Breast epithelium (tissue), 4 donors: ENCODE data around the gene STAG1. TPM values are rescaled to one million over a fixed set of nuclear protein-coding genes. Genes with fewer than 3 reads are reported as not detected.
"Not testable (repeated sequence)": the region's sequence is repeated elsewhere in the genome, so short reads cannot be mapped to it uniquely, and the experiment has no call there.

ENCODE experiments used
- DNase-seq, 2 donors: peaks; one replicate each; pipeline ENCODE4 v3.0.0-alpha.2; 2019; ENCODE audit warnings: low spot score in 2 of 2
- H3K27ac ChIP-seq, 2 donors: fragments of 200-600 bp; sonication (generic) in 1 of 2; one replicate each; pipeline ENCODE4 v1.5.1; 2016 to 2019; ENCODE audit warnings: mild to moderate bottlenecking in 1 of 2
- H3K27me3 ChIP-seq, 2 donors: fragments of 200-600 bp; sonication (generic) in 1 of 2; one replicate each; pipeline versions ENCODE4 v1.5.1 to v1.6.0; 2017 to 2019; ENCODE audit warnings: control low read depth in 1 of 2, mild to moderate bottlenecking in 1 of 2
- H3K36me3 ChIP-seq: fragments of 200-600 bp; one replicate; pipeline ENCODE4 v1.5.1; 2019
- H3K4me1 ChIP-seq, 2 donors: fragments of 200-600 bp; sonication (generic); one replicate each; pipeline ENCODE4 v1.5.1; 2016 to 2019; ENCODE audit warnings: control low read depth in 1 of 2
- H3K4me3 ChIP-seq, 3 donors: fragments of 200-600 bp; sonication (generic); 1 replicate in 2 of 3; 2 replicates in 1 of 3; pipeline ENCODE4 v1.5.1; 2016 to 2019; ENCODE audit warnings: mild to moderate bottlenecking in 3 of 3, moderate library complexity in 2 of 3
- H3K9me3 ChIP-seq, 2 donors: fragments of 200-600 bp; sonication (generic) in 1 of 2; one replicate each; pipeline ENCODE4 v1.5.1; 2016 to 2019; ENCODE audit warnings: control low read depth in 1 of 2
- CTCF ChIP-seq, 3 donors: fragments of 450-650 bp; IDR thresholded peaks; one replicate each; pipeline ENCODE4 v1.5.1; 2016 to 2017; ENCODE audit warnings: antibody characterized with exemption in 3 of 3, mild to moderate bottlenecking in 3 of 3, moderate library complexity in 3 of 3
- POLR2A ChIP-seq: fragments of 450-650 bp; IDR thresholded peaks from one replicate; pipeline ENCODE4 v1.6.1; 2016; ENCODE audit warnings: antibody characterized with exemption, mild to moderate bottlenecking, moderate library complexity
- POLR2AphosphoS5 ChIP-seq, 3 donors: sonication (generic); formaldehyde crosslinking; IDR thresholded peaks; one replicate each; pipeline ENCODE4 v1.6.1; 2017; ENCODE audit warnings: antibody characterized with exemption in 3 of 3
- intact Hi-C: fragments of 100-400 bp; cut with DNase I; formaldehyde crosslinking; loops from one replicate; pipeline ENCODE4 v1.15.1; 2023; ENCODE audit warnings: low total_unique reads
- total RNA-seq, 3 donors: library from RNA; depleted of rRNA; stranded (reverse); fragments of >200 nt; gene quantifications; one replicate each; pipeline ENCODE4 v1.1.0, GENCODE V29; 2016

Gene STAG1
- total RNA-seq, 3 donors from 2014 or later: 54.4 to 83.7 (median 73.7) TPM

GRCh38 chr3:136651581-136651980 is 100.6 kb downstream of the STAG1 start:
- H3K27ac ChIP-seq: no peak overlapping the region
- TF ChIP-seq POLR2AphosphoS5 (IDR thresholded peaks at IDR 0.05) (no peak), CTCF (IDR thresholded peaks at IDR 0.05) (no peak), POLR2A (no peak)
- no peak for DNase-seq
- peaks cover 16 to 22% of the 10 kb centered on the region in 2 donors for H3K9me3 ChIP-seq
- H3K4me1 ChIP-seq: no peaks in the 10 kb centered on the region
- H3K27me3 ChIP-seq: no peaks in the 10 kb centered on the region
- H3K4me3 ChIP-seq: no peak overlapping the region
- no peaks in the 10 kb centered on the region for H3K36me3 ChIP-seq
- intact Hi-C loops: no loop called here

- Histone ChIP-seq H3K27me3 (no peaks in the 10 kb centered on the region), H3K4me3 (no peak overlapping the region), H3K9me3 (peaks cover 16 to 22% of the 10 kb centered on the region in 2 donors), H3K27ac (no peak overlapping the region), H3K4me1 (no peaks in the 10 kb centered on the region), H3K36me3 (no peaks in the 10 kb centered on the region)
- intact Hi-C loops: no loop called here
- TF ChIP-seq CTCF (IDR thresholded peaks at IDR 0.05) (no peak), POLR2A (no peak), POLR2AphosphoS5 (IDR thresholded peaks at IDR 0.05) (no peak)
- DNase-seq: no peak
Measured at GRCh38 chr3:136650461-136650860, 101.7 kb downstream of the STAG1 start.

- Histone ChIP-seq H3K27me3 (no peaks in the 10 kb centered on the region), H3K9me3 (no peaks in the 10 kb centered on the region), H3K27ac (no peak overlapping the region), H3K4me1 (no peaks in the 10 kb centered on the region), H3K4me3 (no peak overlapping the region), H3K36me3 (no peaks in the 10 kb centered on the region)
- no peak for DNase-seq
- intact Hi-C loops: no loop called here
- TF ChIP-seq POLR2A: no peak
- no peak for TF ChIP-seq POLR2AphosphoS5 (IDR thresholded peaks at IDR 0.05)
- TF ChIP-seq CTCF (IDR thresholded peaks at IDR 0.05): no peak
Measured at GRCh38 chr3:136645915-136646314, 106.3 kb downstream of the STAG1 start.

GRCh38 chr3:136644212-136644611 is 108.0 kb downstream of the STAG1 start:
- intact Hi-C loops: no loop called here
- no peaks in the 10 kb centered on the region for H3K27me3 ChIP-seq
- H3K27ac ChIP-seq: no peak overlapping the region
- H3K4me1 ChIP-seq: no peaks in the 10 kb centered on the region
- no peak for DNase-seq
- H3K36me3 ChIP-seq: no peaks in the 10 kb centered on the region
- no peak for TF ChIP-seq POLR2AphosphoS5 (IDR thresholded peaks at IDR 0.05)
- TF ChIP-seq CTCF (IDR thresholded peaks at IDR 0.05): no peak
- TF ChIP-seq POLR2A: no peak
- no peaks in the 10 kb centered on the region for H3K9me3 ChIP-seq
- H3K4me3 ChIP-seq: no peak overlapping the region

GRCh38 chr3:136643380-136643779 is 108.8 kb downstream of the STAG1 start:
- H3K4me3 ChIP-seq, H3K27me3 ChIP-seq, DNase-seq, H3K36me3 ChIP-seq, H3K27ac ChIP-seq, H3K4me1 ChIP-seq, intact Hi-C loops, H3K9me3 ChIP-seq: not testable (repeated sequence)

GRCh38 chr3:136642711-136643110 is 109.5 kb downstream of the STAG1 start:
- TF ChIP-seq CTCF (IDR thresholded peaks at IDR 0.05) (no peak), POLR2A (no peak), POLR2AphosphoS5 (IDR thresholded peaks at IDR 0.05) (no peak)
- Histone ChIP-seq H3K27me3 (no peaks in the 10 kb centered on the region), H3K4me1 (no peaks in the 10 kb centered on the region), H3K4me3 (no peak overlapping the region), H3K36me3 (no peaks in the 10 kb centered on the region), H3K27ac (no peak overlapping the region), H3K9me3 (no peaks in the 10 kb centered on the region)
- DNase-seq: no peak
- intact Hi-C loops: no loop called here
